ENCODE results near the gene PCDH15. TPM values are rescaled to one million over a fixed set of nuclear protein-coding genes. Genes with fewer than 3 reads are reported as not detected.

Gene PCDH15
- total RNA-seq, 6 donors from 2014 or later = 0.59 to 1.9 (median 1.1) TPM

- WGBS, 2 donors = 46 to 61% methylated on average over 2 of the region's 2 CpGs
- ATAC-seq (ENCODE audit: low FRiP score in 2 of 2) = no peak
- Histone ChIP-seq H3K4me1 (no peaks in the 10 kb centered on the region), H3K27me3 (no peaks in the 10 kb centered on the region), H3K4me3 (no peak overlapping the region), H3K36me3 (no peaks in the 10 kb centered on the region), H3K27ac (no peak overlapping the region), H3K9me3 (no peaks in the 10 kb centered on the region)
- no peak for DNase-seq
- no peak for TF ChIP-seq POLR2A (IDR thresholded peaks at IDR 0.05)
- TF ChIP-seq CTCF (IDR thresholded peaks at IDR 0.05) = no peak
- no peak for TF ChIP-seq EP300 (IDR thresholded peaks at IDR 0.05)
- TF ChIP-seq POLR2AphosphoS5 (IDR thresholded peaks at IDR 0.05) = no peak
Measured at GRCh38 chr10:54758791-54759190, 42.2 kb downstream of the PCDH15 start.

GRCh38 chr10:54749623-54750022, 51.4 kb downstream of the PCDH15 start:
- H3K27me3 ChIP-seq = no peaks in the 10 kb centered on the region
- no peak for DNase-seq
- H3K36me3 ChIP-seq = no peaks in the 10 kb centered on the region
- 63 to 68% methylated on average over 1 of the region's 1 CpG for WGBS, 2 donors
- H3K4me3 ChIP-seq = no peak overlapping the region
- H3K9me3 ChIP-seq = no peaks in the 10 kb centered on the region
- TF ChIP-seq CTCF (IDR thresholded peaks at IDR 0.05) (no peak), EP300 (IDR thresholded peaks at IDR 0.05) (no peak), POLR2AphosphoS5 (IDR thresholded peaks at IDR 0.05) (no peak), POLR2A (IDR thresholded peaks at IDR 0.05) (no peak)
- ATAC-seq (ENCODE audit: low FRiP score in 2 of 2) = no peak
- no peaks in the 10 kb centered on the region for H3K4me1 ChIP-seq
- H3K27ac ChIP-seq = no peak overlapping the region

GRCh38 chr10:54745436-54745835, 55.6 kb downstream of the PCDH15 start:
- no peaks in the 10 kb centered on the region for H3K27me3 ChIP-seq
- no peaks in the 10 kb centered on the region for H3K36me3 ChIP-seq
- DNase-seq (no peak), ATAC-seq (ENCODE audit: low FRiP score in 2 of 2) (no peak)
- no peak overlapping the region for H3K4me3 ChIP-seq
- TF ChIP-seq CTCF (IDR thresholded peaks at IDR 0.05) (no peak), EP300 (IDR thresholded peaks at IDR 0.05) (no peak), POLR2AphosphoS5 (IDR thresholded peaks at IDR 0.05) (no peak), POLR2A (IDR thresholded peaks at IDR 0.05) (no peak)
- H3K27ac ChIP-seq = no peak overlapping the region
- 69 to 80% methylated on average over 2 of the region's 2 CpGs for WGBS, 2 donors
- no peaks in the 10 kb centered on the region for H3K4me1 ChIP-seq
- no peaks in the 10 kb centered on the region for H3K9me3 ChIP-seq

- H3K4me3 ChIP-seq = no peak overlapping the region
- 90 to 93% methylated on average over 4 of the region's 4 CpGs for WGBS, 2 donors
- ATAC-seq (ENCODE audit: low FRiP score in 2 of 2) = no peak
- no peaks in the 10 kb centered on the region for H3K9me3 ChIP-seq
- H3K27me3 ChIP-seq = no peaks in the 10 kb centered on the region
- H3K36me3 ChIP-seq = no peaks in the 10 kb centered on the region
- H3K4me1 ChIP-seq = no peaks in the 10 kb centered on the region
- TF ChIP-seq POLR2A (IDR thresholded peaks at IDR 0.05) (no peak), POLR2AphosphoS5 (IDR thresholded peaks at IDR 0.05) (no peak), EP300 (IDR thresholded peaks at IDR 0.05) (no peak), CTCF (IDR thresholded peaks at IDR 0.05) (no peak)
- no peak for DNase-seq
- H3K27ac ChIP-seq = no peak overlapping the region
Measured at GRCh38 chr10:54742416-54742815, 58.6 kb downstream of the PCDH15 start.

GRCh38 chr10:54728511-54728910, 72.5 kb downstream of the PCDH15 start:
- H3K27ac ChIP-seq = no peak overlapping the region
- no peak overlapping the region for H3K4me3 ChIP-seq
- DNase-seq (no peak), ATAC-seq (ENCODE audit: low FRiP score in 2 of 2) (no peak)
- H3K4me1 ChIP-seq = no peaks in the 10 kb centered on the region
- no peaks in the 10 kb centered on the region for H3K9me3 ChIP-seq
- TF ChIP-seq EP300 (IDR thresholded peaks at IDR 0.05) = no peak
- TF ChIP-seq POLR2AphosphoS5 (IDR thresholded peaks at IDR 0.05) = no peak
- no peak for TF ChIP-seq POLR2A (IDR thresholded peaks at IDR 0.05)
- no peak for TF ChIP-seq CTCF (IDR thresholded peaks at IDR 0.05)
- WGBS, 2 donors = 86 to 88% methylated on average over 1 of the region's 1 CpG
- H3K36me3 ChIP-seq = no peaks in the 10 kb centered on the region
- no peaks in the 10 kb centered on the region for H3K27me3 ChIP-seq
